Muscle layer of colon (tissue), 2 donors: Measurements from ENCODE around the gene SLC25A44.

Experiments used
- H3K27ac ChIP-seq: one replicate; pipeline ENCODE4 v1.7.0; 2013; ENCODE audit warnings: low read depth, mild to moderate bottlenecking, low read length, moderate library complexity
- H3K27me3 ChIP-seq, 2 donors: one replicate each; pipeline ENCODE4 v1.7.0; 2013; ENCODE audit warnings: low read length in 2 of 2, mild to moderate bottlenecking in 2 of 2; ENCODE audit not compliant: insufficient read depth in 2 of 2, control insufficient read depth in 1 of 2
- H3K36me3 ChIP-seq: one replicate; pipeline ENCODE4 v1.7.0; 2013; ENCODE audit warnings: mild to moderate bottlenecking, low read length; ENCODE audit not compliant: insufficient read depth
- H3K4me1 ChIP-seq: one replicate; pipeline ENCODE4 v1.7.0; 2013; ENCODE audit warnings: mild to moderate bottlenecking, low read length; ENCODE audit not compliant: insufficient read depth
- H3K4me3 ChIP-seq, 2 donors: one replicate each; pipeline ENCODE4 v1.7.0; 2013; ENCODE audit warnings: low read length in 2 of 2, low read depth in 1 of 2, mild to moderate bottlenecking in 1 of 2, moderate library complexity in 1 of 2
- H3K9ac ChIP-seq: one replicate; pipeline ENCODE4 v1.7.0; 2013; ENCODE audit warnings: low read length
- H3K9me3 ChIP-seq: one replicate; pipeline ENCODE4 v1.7.0; 2013; ENCODE audit warnings: mild to moderate bottlenecking, low read length
- donor health status: abdominal sarcoma.
- donor health status: Adenocarcinoma of cecum.

Gene SLC25A44

DNA sequence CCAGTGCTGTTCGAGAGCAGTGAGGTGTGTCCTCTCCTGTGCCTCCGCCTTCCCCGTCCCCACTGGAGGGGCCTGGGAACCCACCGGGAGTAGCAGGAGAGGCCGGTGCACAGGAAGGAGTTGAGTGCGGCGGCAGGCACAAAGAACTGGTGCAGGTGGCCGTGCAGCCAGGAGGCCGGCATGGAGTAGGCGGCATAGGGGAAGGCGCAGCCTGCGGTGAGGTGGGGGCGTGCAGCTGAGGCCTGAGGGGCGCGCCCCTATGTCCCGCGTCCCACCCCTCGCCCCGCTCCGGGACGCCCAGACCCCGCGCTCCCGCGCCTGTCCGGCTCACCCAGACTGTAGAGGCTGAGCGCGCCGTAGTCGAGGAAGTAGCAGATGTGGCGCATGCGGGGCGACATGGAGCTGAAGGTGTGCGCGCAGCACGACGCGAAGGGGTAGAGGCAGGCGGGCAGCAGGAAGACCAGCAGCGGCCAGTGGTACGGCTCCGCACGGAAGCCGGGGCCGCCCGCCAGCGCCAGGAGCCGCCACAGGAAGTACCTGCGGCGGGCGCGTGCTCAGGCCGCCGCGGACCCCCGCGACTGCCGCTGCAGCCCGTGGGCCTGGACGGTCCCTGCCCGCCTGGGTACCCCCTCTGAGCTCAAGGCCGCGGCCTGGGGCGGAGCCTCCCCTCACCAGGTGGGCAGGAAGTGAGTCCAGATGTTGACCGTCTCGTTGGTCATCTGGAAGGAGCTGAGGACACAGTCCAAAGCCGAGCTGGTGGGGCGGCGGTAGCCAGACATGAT lies 51.7 kb downstream of the SLC25A44 start:
- peaks cover 14% of the 10 kb centered on the region for H3K4me1 ChIP-seq
- H3K27me3 ChIP-seq: peaks cover 18 to 28% of the 10 kb centered on the region in 2 donors
- no peak overlapping the region for H3K4me3 ChIP-seq
- peaks cover 6% of the 10 kb centered on the region for H3K36me3 ChIP-seq
- H3K9me3 ChIP-seq: no peaks in the 10 kb centered on the region
- H3K9ac ChIP-seq: no peak overlapping the region
- no peak overlapping the region for H3K27ac ChIP-seq

DNA sequence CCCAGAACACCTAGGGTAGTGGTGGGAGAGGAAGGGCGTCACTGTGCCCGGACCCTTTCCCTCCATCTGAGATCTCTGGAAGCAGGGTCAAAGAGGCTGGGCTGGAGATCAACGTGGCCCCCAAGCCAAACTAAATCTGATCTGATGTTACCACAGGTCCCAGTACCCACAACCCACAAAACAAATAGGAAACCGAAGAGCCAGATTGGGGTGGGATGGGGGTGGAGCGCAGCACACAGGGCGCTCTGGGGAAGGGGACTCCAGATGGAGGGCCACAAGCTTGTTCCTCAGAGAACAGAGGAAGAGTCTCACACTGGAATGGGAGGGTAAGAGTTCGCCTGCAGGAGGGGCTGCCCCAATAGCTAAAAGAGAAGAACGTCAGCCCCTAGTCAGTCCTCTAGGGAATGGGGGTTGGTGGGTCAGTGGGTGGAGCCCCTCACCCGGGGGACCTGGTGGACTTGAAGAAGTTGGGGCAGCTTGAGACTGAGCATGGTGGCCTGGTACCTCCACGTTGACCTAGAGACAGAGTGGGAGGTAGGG lies 52.4 kb downstream of the SLC25A44 start:
- Histone ChIP-seq H3K4me3 (no peak overlapping the region), H3K27ac (no peak overlapping the region)

DNA sequence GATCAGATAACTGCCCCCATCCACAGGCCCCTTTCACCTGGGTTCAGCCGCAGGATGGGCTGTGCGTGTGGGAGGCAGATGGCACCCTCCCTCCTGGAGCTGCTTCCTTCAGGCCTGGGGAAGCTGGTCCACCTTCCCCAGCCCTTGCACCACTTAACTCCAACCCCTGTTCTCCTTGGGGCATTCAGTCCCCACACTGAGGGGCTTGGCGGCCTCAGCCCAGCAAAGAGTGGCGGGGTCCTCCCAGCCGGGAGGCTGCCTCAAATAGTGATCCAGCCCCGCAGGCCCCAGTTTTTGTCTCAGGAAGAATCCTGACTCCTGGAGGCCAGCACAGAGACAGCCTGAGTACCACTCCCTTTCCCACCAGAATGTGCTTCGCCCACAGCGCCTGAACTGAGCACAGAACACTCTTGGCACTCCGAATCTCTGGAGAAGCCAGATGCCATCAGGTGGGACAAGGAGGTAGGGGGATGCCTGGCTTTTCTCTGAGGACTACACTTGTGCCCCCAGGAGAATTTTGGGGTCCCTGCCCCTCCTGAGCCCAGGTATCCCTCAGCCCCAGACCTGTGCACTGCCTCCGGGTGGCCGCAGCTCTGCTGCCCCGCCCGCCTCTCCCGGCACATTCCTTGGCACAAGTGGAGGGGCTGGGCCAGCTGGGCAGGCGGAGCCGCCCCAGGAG lies 53.0 kb downstream of the SLC25A44 start:
- peaks cover 18 to 28% of the 10 kb centered on the region in 2 donors for H3K27me3 ChIP-seq
- no peak overlapping the region for H3K27ac ChIP-seq
- H3K36me3 ChIP-seq: peaks cover 18% of the 10 kb centered on the region
- peaks cover 14% of the 10 kb centered on the region for H3K4me1 ChIP-seq
- no peaks in the 10 kb centered on the region for H3K9me3 ChIP-seq
- H3K9ac ChIP-seq: no peak overlapping the region
- no peak overlapping the region for H3K4me3 ChIP-seq

More for the DNA sequence above, 52.4 kb downstream of the SLC25A44 start:
- Histone ChIP-seq H3K9me3 (no peaks in the 10 kb centered on the region), H3K36me3 (peaks cover 12% of the 10 kb centered on the region), H3K27me3 (peaks cover 18 to 28% of the 10 kb centered on the region in 2 donors), H3K9ac (no peak overlapping the region), H3K4me1 (peaks cover 14% of the 10 kb centered on the region)

DNA sequence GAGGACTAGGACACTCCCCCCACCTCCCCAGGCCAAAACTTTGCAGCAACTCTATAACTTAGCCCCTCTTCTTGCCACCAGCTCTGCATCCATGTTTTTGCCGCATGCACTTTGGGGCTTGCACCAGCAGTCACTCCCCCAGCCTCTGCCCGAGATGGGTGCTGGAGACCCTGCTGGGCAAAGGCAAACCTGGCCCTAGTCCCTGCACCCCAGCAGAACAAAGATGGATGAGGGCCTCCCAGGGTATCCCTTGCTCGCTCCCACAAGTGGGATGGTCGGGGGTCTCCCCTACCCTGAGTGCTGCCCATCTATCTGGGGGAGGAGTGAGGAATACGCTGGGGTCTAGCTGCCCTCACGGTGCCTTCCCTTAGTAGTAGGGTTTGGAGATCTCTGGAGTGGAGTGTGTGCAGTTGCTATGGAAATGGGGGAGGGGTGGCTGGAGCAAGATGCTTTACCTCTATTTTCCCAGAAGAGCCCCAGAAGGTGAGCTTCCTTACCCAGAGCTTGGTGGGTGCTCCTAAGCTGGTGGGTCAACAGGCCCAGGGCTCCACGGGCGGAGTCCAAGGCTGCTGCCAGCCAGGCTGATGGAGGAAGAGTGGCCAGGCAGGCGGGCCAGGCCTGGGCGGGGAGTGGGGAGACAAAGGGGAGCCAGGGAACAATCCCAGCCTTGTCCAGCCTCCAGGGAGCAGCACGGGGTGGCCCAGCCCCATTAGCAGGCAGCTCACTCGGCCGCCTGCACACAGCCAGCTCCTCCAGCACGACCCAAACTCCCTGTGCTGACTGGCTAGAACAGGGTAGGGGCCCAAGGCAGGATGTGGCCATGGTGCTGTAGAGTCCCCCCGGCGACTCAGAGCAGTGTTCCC lies 53.8 kb downstream of the SLC25A44 start, which contains the start of gene PAQR6:
PAQR6 (minus strand) TSS at position 597 of the 863 bp plus-strand sequence. CDS start 1,325 bp downstream, outside the sequence.
- H3K9me3 ChIP-seq: no peaks in the 10 kb centered on the region
- H3K27ac ChIP-seq: no peak within 1 kb of the TSS
- no peak within 1 kb of the TSS for H3K9ac ChIP-seq
- peaks cover 14% of the 10 kb centered on the region for H3K4me1 ChIP-seq
- peaks cover 26% of the 10 kb centered on the region for H3K36me3 ChIP-seq
- no peak within 1 kb of the TSS for H3K4me3 ChIP-seq
- peaks cover 18 to 28% of the 10 kb centered on the region in 2 donors for H3K27me3 ChIP-seq

DNA sequence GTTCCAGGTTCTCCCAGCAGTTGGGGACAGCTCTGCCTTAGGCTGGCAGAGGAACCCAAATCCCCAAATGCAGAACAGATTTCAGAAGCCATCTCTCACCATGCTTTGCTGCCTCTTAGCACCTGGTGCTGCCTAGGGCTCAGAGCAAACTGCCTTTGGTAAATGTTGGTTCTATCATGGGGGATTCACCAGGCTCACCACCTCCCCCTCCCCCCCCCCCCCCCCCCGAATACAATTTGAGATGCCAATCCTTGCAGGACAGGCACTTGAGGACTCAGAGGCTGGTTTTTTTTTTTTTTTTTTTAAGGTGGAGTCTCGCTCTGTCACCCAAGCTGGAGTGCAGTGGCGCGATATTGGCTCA lies 54.4 kb downstream of the SLC25A44 start:
- Histone ChIP-seq H3K9me3 (no peaks in the 10 kb centered on the region), H3K4me1 (peaks cover 14% of the 10 kb centered on the region), H3K9ac (no peak overlapping the region), H3K27me3 (peaks cover 18 to 28% of the 10 kb centered on the region in 2 donors), H3K4me3 (no peak overlapping the region), H3K27ac (no peak overlapping the region), H3K36me3 (peaks cover 32% of the 10 kb centered on the region)

DNA sequence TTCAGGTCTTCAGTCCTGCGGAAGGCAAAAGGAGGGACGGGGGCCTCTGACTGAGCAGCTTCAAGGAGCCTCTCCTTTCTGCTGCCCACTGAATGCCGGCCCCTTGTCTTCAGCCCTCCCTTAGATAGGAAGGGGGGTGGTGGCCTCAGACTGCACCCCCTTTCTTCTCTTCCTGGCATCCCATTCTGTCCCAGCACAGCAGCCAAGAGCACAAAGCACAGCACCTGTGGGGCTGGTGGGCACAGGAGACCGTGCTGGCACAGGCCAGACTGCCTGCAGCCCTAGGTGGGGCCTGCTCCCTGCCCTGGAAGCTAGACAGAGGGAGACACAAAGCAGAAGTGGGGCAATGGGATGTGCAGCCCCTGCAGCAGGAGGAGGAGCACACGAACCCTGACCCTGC lies 55.7 kb downstream of the SLC25A44 start:
- peaks cover 18 to 24% of the 10 kb centered on the region in 2 donors for H3K27me3 ChIP-seq
- H3K27ac ChIP-seq: no peak overlapping the region
- H3K4me3 ChIP-seq: no peak overlapping the region
- peaks cover 40% of the 10 kb centered on the region for H3K36me3 ChIP-seq
- H3K9ac ChIP-seq: no peak overlapping the region
- H3K4me1 ChIP-seq: peaks cover 14% of the 10 kb centered on the region
- H3K9me3 ChIP-seq: no peaks in the 10 kb centered on the region

DNA sequence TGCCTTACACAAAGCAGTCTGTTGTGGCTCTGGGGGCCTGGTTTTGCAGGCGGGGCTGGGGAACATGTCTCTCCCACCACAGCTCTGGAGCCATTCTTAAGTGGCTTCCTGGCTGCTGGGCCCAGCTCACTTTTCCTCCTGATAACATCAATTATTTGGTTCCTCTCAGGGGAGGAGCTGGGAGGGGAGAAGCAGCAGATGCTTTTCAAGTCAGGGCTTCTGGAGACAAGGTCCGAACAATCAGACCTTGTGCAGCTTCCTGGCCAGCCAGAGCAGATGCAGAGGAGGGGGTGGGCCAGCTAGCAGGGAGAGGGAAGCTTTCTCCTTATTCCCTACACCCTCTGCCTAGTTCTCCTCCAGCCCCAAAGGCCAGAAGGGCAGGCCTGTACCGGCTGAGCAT lies 57.6 kb downstream of the SLC25A44 start:
- no peak overlapping the region for H3K27ac ChIP-seq
- H3K4me1 ChIP-seq: peaks cover 14% of the 10 kb centered on the region

DNA sequence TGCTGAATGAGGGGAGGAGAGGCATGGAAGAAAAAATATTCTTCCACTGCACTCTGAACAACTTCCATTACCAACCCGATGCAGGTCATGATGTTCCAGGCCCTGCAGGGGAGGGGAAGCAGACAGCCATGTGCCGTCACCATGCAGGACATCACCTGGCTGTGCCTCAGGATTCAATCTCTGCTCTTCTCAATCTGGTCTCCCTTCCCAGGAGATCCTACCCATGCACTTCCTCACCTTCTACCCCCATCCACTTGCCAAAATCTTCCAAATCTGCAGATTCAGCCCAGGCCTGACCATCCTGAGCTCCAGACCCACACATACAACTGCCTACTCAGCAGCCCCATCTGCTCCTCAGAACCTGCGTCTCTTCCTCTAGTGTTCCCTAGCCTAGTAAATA lies 59.7 kb downstream of the SLC25A44 start:
- Histone ChIP-seq H3K4me3 (no peak overlapping the region), H3K4me1 (no peaks in the 10 kb centered on the region), H3K9ac (no peak overlapping the region), H3K36me3 (peaks cover 67% of the 10 kb centered on the region), H3K9me3 (no peaks in the 10 kb centered on the region), H3K27ac (no peak overlapping the region), H3K27me3 (no peaks in the 10 kb centered on the region)

More for the DNA sequence above, 57.6 kb downstream of the SLC25A44 start:
- H3K27me3 ChIP-seq: peaks cover 2 to 5% of the 10 kb centered on the region in 2 donors
- peaks cover 50% of the 10 kb centered on the region for H3K36me3 ChIP-seq
- H3K9ac ChIP-seq: no peak overlapping the region
- no peak overlapping the region for H3K4me3 ChIP-seq
- no peaks in the 10 kb centered on the region for H3K9me3 ChIP-seq

DNA sequence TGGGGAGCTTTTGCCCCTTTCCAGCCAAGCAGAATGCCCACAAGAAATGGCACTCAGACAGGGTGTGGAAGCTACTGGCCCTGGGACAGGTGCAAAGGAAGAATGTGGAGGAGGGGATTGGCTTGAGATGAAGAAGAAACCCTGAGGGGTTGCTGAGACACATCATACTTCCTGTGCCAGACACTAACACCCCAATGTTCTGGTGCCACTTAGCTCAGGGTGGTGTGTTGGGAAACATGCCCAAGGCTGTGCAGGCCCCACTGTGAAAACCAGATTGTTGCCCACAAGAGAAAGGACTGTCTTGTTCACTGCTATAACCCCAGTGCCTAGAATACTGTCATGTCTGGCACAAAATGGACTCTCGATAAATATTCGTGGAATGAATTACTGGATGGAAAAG lies 63.8 kb downstream of the SLC25A44 start:
- Histone ChIP-seq H3K9me3 (no peaks in the 10 kb centered on the region), H3K4me1 (no peaks in the 10 kb centered on the region), H3K4me3 (no peak overlapping the region), H3K36me3 (peaks cover 71% of the 10 kb centered on the region), H3K27ac (no peak overlapping the region), H3K9ac (no peak overlapping the region), H3K27me3 (no peaks in the 10 kb centered on the region)

DNA sequence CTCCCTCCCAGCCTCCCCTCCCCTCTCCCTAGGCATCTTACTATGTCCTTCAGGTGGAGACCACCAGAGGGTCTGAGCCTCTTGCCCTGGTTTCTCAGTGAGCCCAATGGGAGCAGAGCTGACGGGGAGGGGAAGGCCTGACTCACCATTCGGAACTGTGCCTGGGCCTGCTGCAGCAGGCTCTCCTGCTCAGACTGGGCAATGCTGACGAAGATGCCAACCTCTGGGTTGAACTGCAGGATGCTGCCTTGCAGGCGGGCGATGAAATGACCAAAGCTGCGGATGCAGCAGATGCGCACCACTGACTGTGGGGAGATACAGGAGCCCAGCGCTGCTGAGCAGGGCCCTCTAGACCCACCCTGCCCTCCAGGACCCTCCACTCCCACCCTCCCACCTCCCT lies 65.0 kb downstream of the SLC25A44 start:
- H3K4me3 ChIP-seq: no peak overlapping the region
- no peaks in the 10 kb centered on the region for H3K4me1 ChIP-seq
- no peaks in the 10 kb centered on the region for H3K27me3 ChIP-seq
- H3K27ac ChIP-seq: no peak overlapping the region
- no peak overlapping the region for H3K9ac ChIP-seq
- H3K36me3 ChIP-seq: peaks cover 70% of the 10 kb centered on the region
- no peaks in the 10 kb centered on the region for H3K9me3 ChIP-seq

DNA sequence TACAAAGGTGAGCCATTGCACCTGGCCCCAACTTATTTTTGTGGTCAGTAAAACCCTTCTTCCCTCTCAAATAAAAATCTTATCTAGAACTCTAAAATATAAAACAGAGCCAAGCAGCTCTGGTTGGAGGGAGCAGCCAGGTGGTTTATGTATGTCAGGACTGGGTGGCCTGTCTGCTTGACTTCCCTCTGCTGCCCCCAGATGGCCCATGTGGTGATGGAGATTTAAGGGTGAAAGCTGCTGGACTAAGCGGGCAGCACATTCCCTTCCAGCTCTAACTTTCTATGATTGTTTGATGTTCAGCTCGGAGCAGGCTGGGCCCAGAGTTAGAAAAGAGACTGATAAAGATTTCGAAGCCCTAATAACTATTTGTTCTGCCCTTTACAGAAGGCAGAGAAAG lies 65.9 kb downstream of the SLC25A44 start:
- H3K36me3 ChIP-seq: peaks cover 74% of the 10 kb centered on the region
- no peak overlapping the region for H3K27ac ChIP-seq
- H3K9ac ChIP-seq: no peak overlapping the region
- no peak overlapping the region for H3K4me3 ChIP-seq
- H3K27me3 ChIP-seq: no peaks in the 10 kb centered on the region
- H3K4me1 ChIP-seq: no peaks in the 10 kb centered on the region
- no peaks in the 10 kb centered on the region for H3K9me3 ChIP-seq
